Measurements from ENCODE around the gene MTX1.

The MTX1 gene

GRCh38 chr1:155179112-155180031 lies 29.1 kb upstream of the MTX1 start:
- ChIA-PET POLR2A (no interaction called here), CTCF (interaction anchor here (1.0 to 11.6 kb wide), 5 partner anchors 12 to 88 kb away, joined by 3 to 167 read pairs (median 6); no protein-coding TSS in a partner anchor)
- TF ChIP-seq CTCF (IDR thresholded peaks at IDR 0.05; ENCODE audit: control extremely low read depth, extremely low read depth, low read depth, missing control alignments): no peak
- no peak for DNase-seq (ENCODE audit: extremely low spot score)

- no peak for DNase-seq (ENCODE audit: extremely low spot score)
- ChIA-PET CTCF (interaction anchor here (11.6 kb wide), 1 partner anchor 12 kb away, joined by 167 read pairs; no protein-coding TSS in a partner anchor), POLR2A (no interaction called here)
- TF ChIP-seq CTCF (IDR thresholded peaks at IDR 0.05; ENCODE audit: control extremely low read depth, extremely low read depth, low read depth, missing control alignments): no peak
These were observed 27.0 kb upstream of the MTX1 start for GRCh38 chr1:155181371-155182051.

- ChIA-PET CTCF (interaction anchor here (4.2 to 11.6 kb wide), 2 partner anchors 10 to 11 kb away, joined by 22 to 167 read pairs; partner anchors contain the start of gene KRTCAP2), POLR2A (interaction anchor here (0.6 kb wide), 1 partner anchor 349 kb away, joined by 3 read pairs; no protein-coding TSS in a partner anchor)
- no peak for TF ChIP-seq CTCF (IDR thresholded peaks at IDR 0.05; ENCODE audit: control extremely low read depth, extremely low read depth, low read depth, missing control alignments)
- no peak for DNase-seq (ENCODE audit: extremely low spot score)
These were observed 26.4 kb upstream of the MTX1 start for GRCh38 chr1:155182052-155182550.

- ChIA-PET POLR2A (no interaction called here), CTCF (interaction anchor here (2.7 to 4.2 kb wide), 4 partner anchors 9 to 92 kb away, joined by 8 to 42 read pairs (median 24); partner anchors contain the start of genes KRTCAP2 and TRIM46)
- no peak for DNase-seq (ENCODE audit: extremely low spot score)
- TF ChIP-seq CTCF (IDR thresholded peaks at IDR 0.05; ENCODE audit: control extremely low read depth, extremely low read depth, low read depth, missing control alignments): no peak
These were observed 24.7 kb upstream of the MTX1 start for GRCh38 chr1:155183775-155184221.

GRCh38 chr1:155184351-155184811 lies 24.1 kb upstream of the MTX1 start:
- ChIA-PET CTCF (interaction anchor here (2.7 to 4.2 kb wide), 4 partner anchors 9 to 93 kb away, joined by 8 to 42 read pairs (median 24); partner anchors contain the start of genes KRTCAP2 and TRIM46), POLR2A (interaction anchor here (0.6 kb wide), 1 partner anchor 19 kb away, joined by 3 read pairs; no protein-coding TSS in a partner anchor)
- no peak for TF ChIP-seq CTCF (IDR thresholded peaks at IDR 0.05; ENCODE audit: control extremely low read depth, extremely low read depth, low read depth, missing control alignments)
- no peak for DNase-seq (ENCODE audit: extremely low spot score)
